Renal cortical epithelial cell (primary cell): Measurements from ENCODE around the gene APOL2. TPM values are rescaled to one million over a fixed set of nuclear protein-coding genes. Genes with fewer than 3 reads are reported as not detected.
"Not testable (repeated sequence)": the region's sequence is repeated elsewhere in the genome, so short reads cannot be mapped to it uniquely, and the experiment has no call there.

Source experiments
- DNase-seq: peaks from one replicate; pipeline ENCODE4 v3.0.0-alpha.2; 2011; ENCODE audit warnings: low read depth
- total RNA-seq: library from RNA; depleted of rRNA; stranded (reverse); fragments of >200 nt; gene quantifications from 2 replicates; pipeline ENCODE4 v1.2.3, GENCODE V29; 2014

APOL2 gene
- total RNA-seq, 1 donor from 2014 or later: 157 TPM

GRCh38 chr22:36262307-36262706, 23.0 kb upstream of the APOL2 start:
- not testable (repeated sequence) for DNase-seq

GRCh38 chr22:36261675-36262074, 22.3 kb upstream of the APOL2 start:
- not testable (repeated sequence) for DNase-seq

DNA sequence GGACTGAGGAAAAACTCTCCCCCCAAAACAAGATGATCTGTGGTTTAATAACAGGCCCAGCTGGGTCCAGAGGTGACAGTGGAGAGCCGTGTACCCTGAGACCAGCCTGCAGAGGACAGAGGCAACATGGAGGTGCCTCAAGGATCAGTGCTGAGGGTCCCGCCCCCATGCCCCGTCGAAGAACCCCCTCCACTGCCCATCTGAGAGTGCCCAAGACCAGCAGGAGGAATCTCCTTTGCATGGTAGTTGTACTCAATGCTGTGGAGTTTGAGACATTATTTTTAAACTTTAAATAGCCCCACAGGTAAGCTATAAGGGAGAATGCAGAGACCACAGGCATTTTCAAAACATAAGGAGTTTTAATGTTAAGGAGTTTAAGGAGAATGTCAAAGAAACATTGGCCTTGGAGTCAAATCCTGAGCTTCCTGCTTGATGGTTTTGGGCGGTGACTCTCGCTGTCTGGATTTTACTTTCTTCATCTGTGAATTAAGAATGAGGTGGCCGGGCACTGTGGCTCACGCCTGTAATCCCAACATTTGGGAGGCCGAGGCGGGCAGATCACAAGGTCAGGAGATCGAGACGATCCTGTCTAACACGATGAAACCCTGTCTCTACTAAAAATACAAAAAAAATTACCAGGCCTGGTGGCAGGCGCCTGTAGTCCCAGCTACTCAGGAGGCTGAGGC, 20.4 kb upstream of the APOL2 start:
- no peak for DNase-seq

GRCh38 chr22:36258701-36259614, 19.6 kb upstream of the APOL2 start:
- DNase-seq: peak; percentile 34

GRCh38 chr22:36257948-36258670, 18.8 kb upstream of the APOL2 start:
- no peak for DNase-seq

- no peak for DNase-seq
These were observed 18.0 kb upstream of the APOL2 start for GRCh38 chr22:36257308-36257707.

- no peak for DNase-seq
These were observed 17.2 kb upstream of the APOL2 start for GRCh38 chr22:36256478-36256877.

DNA sequence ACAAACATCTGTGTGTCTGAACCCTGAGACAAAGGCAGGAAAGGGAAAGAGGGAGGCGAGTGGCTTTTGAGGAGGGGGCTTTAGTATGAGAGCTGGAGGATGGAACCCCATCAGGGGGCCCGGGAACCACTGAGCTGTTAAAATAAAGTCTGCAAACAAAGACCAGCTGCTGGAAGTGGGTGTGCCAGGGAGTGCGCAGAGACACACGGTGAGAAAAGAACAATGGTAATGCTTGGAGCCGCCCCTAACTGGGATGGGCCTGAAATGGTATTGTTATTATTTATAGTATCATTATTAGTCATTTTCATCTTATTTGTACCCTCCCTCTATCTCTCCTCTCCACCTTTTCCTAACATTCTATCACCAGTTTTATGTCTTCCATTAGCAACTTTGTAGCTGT, 16.2 kb upstream of the APOL2 start:
- not testable (repeated sequence) for DNase-seq

DNA sequence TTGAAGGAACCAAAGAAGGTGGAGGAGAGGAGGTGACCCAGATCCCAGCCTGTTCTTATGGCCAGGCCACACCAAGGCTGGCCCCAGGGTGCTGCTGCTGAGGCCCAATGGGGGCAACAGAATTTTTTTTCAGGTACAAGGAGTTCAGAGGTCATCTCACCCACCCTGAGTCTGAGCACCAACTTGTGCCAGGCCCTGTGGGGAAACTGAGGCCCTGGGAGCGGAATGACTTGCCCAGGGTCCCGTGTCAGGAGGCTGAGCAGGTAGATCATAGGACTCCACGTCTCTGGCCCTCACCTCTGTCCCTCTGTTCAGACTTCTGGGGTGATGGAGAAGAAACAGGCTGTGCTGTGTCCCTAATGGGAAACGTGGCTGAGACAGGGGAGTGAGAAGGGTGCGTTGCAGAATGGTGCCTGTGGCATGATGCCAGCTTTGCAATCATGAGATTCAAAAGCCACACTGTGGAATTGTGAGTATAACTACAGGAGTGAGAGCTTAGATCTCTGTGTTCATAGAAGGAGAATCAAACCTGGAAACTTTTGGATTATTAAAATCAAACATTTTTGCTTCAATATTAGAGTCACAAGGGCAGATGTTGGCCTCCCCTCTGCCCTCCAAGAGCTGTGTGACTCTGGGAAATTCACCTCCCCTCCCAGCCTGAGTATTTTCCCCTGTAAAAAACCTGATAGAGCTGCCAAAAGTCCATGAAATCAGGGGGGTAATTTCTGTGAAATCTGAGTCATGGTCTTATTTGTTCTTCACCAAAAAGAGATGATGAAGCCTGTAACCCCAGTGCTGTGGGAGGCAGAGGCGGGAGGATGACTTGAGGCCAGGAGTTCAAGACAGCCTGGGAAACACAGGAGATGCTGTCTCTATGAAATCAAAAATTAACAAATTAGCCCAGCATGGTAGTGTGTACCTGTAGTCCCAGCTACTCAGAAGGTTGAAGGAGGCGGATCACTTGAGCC, 14.5 kb upstream of the APOL2 start:
- peak; percentile 27 for DNase-seq

DNA sequence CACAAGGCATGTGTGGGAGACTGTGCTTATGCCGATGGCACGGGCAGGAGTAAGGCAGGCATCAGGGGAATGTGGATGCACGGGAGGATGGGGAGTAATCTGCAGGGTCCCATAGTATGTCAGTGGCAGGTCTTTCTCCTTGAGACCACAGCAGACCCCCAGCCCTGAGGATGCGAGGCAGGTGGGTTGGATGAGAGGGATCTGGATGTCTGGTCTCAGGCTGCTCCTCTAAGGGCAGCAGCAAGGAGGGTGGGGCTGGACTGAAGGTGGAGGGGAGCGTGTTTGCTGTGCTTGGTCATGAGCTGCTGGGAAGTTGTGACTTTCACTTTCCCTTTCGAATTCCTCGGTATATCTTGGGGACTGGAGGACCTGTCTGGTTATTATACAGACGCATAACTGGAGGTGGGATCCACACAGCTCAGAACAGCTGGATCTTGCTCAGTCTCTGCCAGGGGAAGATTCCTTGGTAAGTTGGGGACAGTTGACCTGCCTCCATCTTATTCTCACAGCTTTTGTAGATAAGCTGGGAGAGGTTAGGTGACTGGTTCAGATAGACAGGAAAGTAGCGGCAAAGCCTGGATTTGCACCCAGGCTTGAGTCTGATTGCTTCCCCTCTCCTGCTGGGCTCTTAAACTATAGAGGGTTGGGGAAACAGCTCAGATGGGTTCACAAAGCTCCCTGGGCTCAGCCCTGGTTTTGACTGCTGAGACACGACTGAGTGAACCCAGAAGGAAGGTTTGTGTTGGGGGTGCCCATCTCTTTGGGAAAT, 13.6 kb upstream of the APOL2 start, which contains the start of gene APOL1:
Gene APOL1, plus strand, starts transcription at position 380 of the 769 bp plus-strand sequence. CDS start 1,823 bp downstream, outside the sequence.
- peak; percentile 62 for DNase-seq

DNA sequence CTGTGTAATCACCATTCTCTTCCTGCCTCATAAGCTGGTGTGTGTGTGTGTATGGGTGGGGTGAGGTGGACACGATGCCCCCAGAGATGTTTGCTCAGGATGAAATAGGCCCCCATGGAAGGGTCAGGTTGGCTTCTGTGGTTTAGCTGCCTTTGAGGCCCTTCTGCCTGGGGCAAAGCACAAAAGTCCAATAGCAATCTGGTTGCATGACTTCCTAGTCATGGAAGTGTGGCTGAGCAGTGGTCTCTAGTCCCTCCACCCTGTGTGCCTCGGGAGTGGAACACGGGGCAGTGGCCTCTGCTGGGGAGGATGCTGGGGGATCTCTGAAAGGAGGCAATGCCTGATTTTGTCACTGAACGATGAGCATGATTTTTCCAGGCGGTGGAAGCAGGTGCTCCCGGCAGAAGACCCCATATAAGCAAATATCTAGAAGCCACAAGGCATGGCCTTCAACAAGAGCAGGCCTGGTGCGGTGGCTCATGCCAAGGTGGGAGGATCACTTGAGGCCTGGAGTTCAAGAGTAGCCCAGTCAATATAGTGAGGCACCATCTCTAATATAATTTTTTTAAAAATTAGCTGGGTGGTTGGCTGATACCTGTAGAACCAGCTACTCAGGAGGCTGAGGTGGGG, 12.8 kb upstream of the APOL2 start:
- DNase-seq: not testable (repeated sequence)

DNA sequence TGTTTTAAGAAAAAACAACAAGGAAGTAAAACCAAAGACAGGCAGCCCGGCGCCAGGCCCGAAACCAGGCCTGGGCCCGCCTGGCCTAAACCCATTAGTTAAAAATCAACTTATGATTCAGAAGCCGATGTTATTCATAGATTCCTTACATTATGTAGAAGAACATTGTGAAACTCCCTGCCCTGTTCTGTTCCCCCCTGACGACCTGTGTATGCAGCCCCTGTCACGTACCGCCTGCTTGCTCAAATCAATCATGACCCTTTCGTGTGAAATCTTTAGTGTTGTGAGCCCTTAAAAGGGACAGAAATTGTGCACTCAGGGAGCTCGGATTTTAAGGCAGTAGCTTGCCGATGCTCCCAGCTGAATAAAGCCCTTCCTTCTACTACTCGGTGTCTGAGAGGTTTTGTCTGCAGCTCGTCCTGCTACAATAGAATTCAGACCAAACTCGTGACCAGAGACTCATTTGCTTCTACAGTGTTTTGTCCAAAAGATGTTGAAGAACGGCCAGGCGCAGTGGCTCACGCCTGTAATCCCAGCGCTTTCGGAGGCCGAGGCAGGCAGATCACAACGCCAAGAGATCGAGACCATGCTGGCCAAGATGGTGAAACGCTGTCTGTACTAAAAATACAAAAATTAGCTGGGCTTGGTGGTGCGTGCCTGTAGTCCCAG, 11.1 kb upstream of the APOL2 start:
- DNase-seq: peak; percentile 79

DNA sequence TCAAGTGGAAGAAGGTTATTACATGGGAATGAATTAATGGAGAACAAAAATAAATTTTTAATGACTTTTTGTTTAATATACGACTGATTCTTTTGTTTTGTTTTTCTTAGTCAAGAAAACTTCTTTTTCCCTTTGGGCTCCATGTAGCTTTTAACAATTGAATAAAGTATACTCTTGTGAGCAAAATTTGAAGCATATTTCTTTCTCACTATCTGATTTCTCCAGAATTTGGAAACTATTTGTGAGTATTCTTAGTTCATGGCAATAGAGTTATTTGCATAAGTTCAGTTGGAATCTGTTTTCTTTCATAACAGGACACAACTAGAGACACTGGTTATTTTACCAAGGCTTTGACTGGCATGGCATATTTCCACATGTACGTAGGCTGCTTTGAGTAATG, 9.8 kb upstream of the APOL2 start:
- peak; percentile 30 for DNase-seq

GRCh38 chr22:36247955-36248354, 8.6 kb upstream of the APOL2 start:
- no peak for DNase-seq

DNA sequence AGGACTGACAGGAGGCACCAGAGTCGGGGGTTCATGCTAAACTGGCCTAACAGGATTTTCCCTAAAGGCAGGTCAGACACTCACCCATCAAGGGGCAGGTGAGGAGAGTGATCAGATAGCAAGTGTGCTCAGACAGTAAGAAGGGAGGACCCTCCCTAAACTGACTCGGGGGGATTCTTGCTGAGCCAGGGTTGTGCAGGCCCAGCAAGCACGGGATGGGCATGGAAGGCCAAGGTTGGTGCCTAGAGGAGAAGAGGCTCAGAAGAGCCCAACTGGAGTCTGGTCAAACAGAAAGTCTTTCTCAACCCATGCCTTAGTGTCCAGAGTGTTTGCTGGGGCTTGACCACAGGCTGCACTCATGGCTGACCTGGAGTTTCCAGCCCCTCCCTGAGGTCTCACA, 7.4 kb upstream of the APOL2 start:
- no peak for DNase-seq

- DNase-seq: no peak
These were observed 6.6 kb upstream of the APOL2 start for GRCh38 chr22:36245805-36246356.

DNA sequence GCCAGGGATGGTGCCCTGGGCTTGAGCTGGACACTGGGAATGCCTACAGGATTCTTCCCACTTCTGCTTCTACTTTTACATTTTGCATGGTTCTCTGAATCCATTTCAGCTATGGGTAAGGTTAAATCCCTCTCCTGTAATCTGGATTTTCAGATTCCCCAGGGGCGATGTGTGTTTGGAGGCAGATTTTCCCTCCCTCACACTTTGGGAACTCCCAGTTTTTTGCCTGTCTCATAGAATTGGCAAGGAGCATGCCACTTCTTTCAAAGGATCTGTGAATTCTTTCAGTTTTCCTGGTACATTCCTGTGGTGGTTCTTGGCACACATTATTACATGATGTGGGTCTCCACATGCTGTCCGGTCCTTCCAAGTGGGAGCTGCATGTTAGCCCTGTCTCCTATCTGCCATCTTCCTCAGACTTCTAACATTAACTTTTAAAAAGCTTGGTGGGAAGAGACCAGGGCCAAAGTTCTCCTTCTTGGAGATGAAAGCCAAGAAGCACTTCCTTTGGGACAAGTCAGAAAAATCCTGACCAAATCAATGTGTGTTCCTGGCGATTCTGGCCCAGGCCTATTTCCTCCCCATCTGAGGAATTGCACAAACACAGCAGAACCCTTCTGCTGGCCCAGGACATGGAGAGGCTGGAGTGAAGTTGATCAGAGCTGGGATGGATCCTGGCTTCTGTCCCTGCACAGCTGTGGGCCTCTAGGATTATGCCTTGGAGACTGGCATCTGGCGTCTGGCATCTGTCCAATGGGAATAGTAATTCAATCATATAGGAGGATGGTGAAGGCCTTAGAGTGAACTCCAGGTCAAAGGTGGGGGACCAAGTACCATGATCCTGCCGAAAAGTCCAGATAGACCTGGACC, 5.4 kb upstream of the APOL2 start:
- DNase-seq: peak; percentile 48

- DNase-seq: no peak
These were observed 4.7 kb upstream of the APOL2 start for GRCh38 chr22:36243986-36244385.
